GM23248 (cell line): ENCODE results near the gene CD177.

ENCODE experiments used
- EZH2 ChIP-seq: fragments of 200-600 bp; sonication (generic); IDR thresholded peaks from 2 replicates; pipeline ENCODE4 v1.6.1; 2018; ENCODE audit warnings: antibody characterized with exemption, mild to moderate bottlenecking; ENCODE audit not compliant: insufficient read depth, poor library complexity, severe bottlenecking
- EZH2phosphoT487 ChIP-seq: fragments of 200-600 bp; sonication (generic); IDR thresholded peaks from 2 replicates; pipeline ENCODE4 v1.6.1; 2018; ENCODE audit warnings: antibody characterized with exemption, moderate library complexity, mild to moderate bottlenecking, low read depth; ENCODE audit not compliant: insufficient read depth

DNA sequence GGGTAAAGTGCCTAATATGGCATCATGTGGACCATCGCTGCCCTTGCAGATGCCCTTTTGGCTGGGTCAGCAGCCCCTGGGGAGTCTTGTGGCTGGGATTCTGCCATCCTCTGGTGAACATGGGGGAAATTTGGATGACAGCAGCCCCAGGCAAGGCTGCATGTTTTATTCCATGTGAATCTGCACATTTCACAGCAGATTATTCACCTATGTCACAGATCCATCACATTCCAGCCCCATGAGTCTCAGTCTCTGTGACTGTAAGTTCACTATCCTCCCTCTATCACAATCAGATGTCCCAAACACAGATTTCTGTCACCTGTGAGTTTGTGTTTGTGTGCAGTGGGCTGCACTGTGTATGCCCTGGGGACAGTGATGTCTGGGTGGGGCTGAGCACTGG lies 47.4 kb upstream of the CD177 start:
- no peak for TF ChIP-seq EZH2
- no peak for TF ChIP-seq EZH2phosphoT487
